ENCODE measurements around the gene SUCLG2.

DNA sequence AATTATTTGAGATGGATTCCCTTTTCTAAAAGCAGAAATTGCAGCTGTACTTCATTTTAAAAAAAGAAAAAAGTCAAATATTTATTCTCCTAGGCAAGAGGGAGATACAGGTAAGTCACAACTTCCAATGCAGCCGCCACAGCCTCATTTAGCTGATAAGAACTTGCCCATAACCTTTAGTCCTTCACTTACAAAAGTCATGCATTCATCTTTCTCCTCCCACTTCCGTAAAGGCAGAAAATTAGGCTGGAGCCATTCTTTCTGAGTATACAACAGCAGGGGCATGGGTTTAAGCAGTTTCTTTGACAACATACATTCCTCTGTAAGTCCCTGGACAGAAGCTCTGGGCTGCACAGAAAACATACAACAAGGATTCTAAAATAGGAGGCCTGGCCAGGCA lies 4.3 kb downstream of the SUCLG2 start:
- TF ChIP-seq EZH2 (IDR thresholded peaks at IDR 0.05) (no peak), EZH2phosphoT487 (IDR thresholded peaks at IDR 0.05) (no peak)
- TF ChIP-seq, protein P1, sequence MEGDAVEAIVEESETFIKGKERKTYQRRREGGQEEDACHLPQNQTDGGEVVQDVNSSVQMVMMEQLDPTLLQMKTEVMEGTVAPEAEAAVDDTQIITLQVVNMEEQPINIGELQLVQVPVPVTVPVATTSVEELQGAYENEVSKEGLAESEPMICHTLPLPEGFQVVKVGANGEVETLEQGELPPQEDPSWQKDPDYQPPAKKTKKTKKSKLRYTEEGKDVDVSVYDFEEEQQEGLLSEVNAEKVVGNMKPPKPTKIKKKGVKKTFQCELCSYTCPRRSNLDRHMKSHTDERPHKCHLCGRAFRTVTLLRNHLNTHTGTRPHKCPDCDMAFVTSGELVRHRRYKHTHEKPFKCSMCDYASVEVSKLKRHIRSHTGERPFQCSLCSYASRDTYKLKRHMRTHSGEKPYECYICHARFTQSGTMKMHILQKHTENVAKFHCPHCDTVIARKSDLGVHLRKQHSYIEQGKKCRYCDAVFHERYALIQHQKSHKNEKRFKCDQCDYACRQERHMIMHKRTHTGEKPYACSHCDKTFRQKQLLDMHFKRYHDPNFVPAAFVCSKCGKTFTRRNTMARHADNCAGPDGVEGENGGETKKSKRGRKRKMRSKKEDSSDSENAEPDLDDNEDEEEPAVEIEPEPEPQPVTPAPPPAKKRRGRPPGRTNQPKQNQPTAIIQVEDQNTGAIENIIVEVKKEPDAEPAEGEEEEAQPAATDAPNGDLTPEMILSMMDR (IDR thresholded peaks at IDR 0.05): no peak
